H1 (cell line): Measurements from ENCODE around the gene GALNT6. TPM values are rescaled to one million over a fixed set of nuclear protein-coding genes. Genes with fewer than 3 reads are reported as not detected.
A peak's percentile ranks its signal among the peaks of the same experiment; 100 is the strongest.

ENCODE experiments used
- CTCF ChIA-PET: fragments of 300-600 bp; sonication (Branson Sonifier 250); formaldehyde crosslinking; loops from one replicate; lab custom pipeline; 2021; ENCODE audit not compliant: partially characterized antibody; lab: Charles Lee
- POLR2A ChIA-PET: fragments of 300-600 bp; sonication (Branson Sonifier 250); formaldehyde crosslinking; loops from one replicate; lab custom pipeline; 2021; ENCODE audit warnings: inconsistent platforms; ENCODE audit not compliant: partially characterized antibody; lab: Charles Lee
- DNase-seq, 2 experiments: peaks; one replicate each; pipeline versions ENCODE4 v3.0.0 to v3.0.0-alpha.2; 2010 to 2022; ENCODE audit warnings: low spot score in 2 of 2, low read depth in 1 of 2, mixed read lengths in 1 of 2
- FAIRE-seq: peaks from 2 replicates; lab custom pipeline; 2011; peaks lifted over from hg19 to GRCh38; lab: Jason Lieb, UNC
- H2AFZ ChIP-seq: 2 replicates; pipeline ENCODE4 v1.8.1; 2012; ENCODE audit warnings: low read length, inconsistent platforms
- H2AK5ac ChIP-seq: 2 replicates; pipeline ENCODE4 v1.6.1; 2013; ENCODE audit warnings: low read depth, low read length
- H2BK120ac ChIP-seq: replicated peaks from 2 replicates; pipeline ENCODE3; 2013; ENCODE audit warnings: low read depth, low read length, inconsistent platforms
- H2BK12ac ChIP-seq: 2 replicates; pipeline ENCODE4 v1.6.1; 2013; ENCODE audit warnings: low read depth, low read length
- H2BK15ac ChIP-seq: 2 replicates; pipeline ENCODE4 v1.6.1; 2013; ENCODE audit warnings: low read length
- H2BK20ac ChIP-seq: 2 replicates; pipeline ENCODE4 v1.6.1; 2013; ENCODE audit warnings: low read length
- H2BK5ac ChIP-seq: 2 replicates; pipeline ENCODE4 v1.6.1; 2013; ENCODE audit warnings: low read depth, low read length
- H3K14ac ChIP-seq: 2 replicates; pipeline ENCODE4 v1.6.1; 2013; ENCODE audit warnings: inconsistent platforms; ENCODE audit not compliant: insufficient read length
- H3K18ac ChIP-seq: 2 replicates; pipeline ENCODE4 v1.6.1; 2013; ENCODE audit warnings: low read length; ENCODE audit errors: extremely low read depth
- H3K23ac ChIP-seq: 2 replicates; pipeline ENCODE4 v1.6.1; 2013; ENCODE audit warnings: inconsistent platforms; ENCODE audit not compliant: insufficient read length
- H3K23me2 ChIP-seq: 2 replicates; pipeline ENCODE4 v1.6.1; 2013; ENCODE audit warnings: low read depth, low read length
- H3K27ac ChIP-seq: 2 replicates; pipeline ENCODE4 v1.6.1; 2011; ENCODE audit warnings: low read depth, low read length, inconsistent platforms
- H3K27me3 ChIP-seq, 4 experiments: replicated peaks in 1 of 4; 1 replicate in 1 of 4; 2 replicates in 3 of 4; pipeline versions ENCODE4 v1.6.1 to v1.8.1; 2011 to 2013; ENCODE audit warnings: low read length in 3 of 4, mild to moderate bottlenecking in 3 of 4, inconsistent platforms in 2 of 4, mixed read lengths in 2 of 4, moderate library complexity in 1 of 4; ENCODE audit not compliant: control insufficient read depth in 3 of 4, insufficient read depth in 3 of 4; ENCODE audit errors: extremely low read depth in 1 of 4
- H3K36me3 ChIP-seq, 4 experiments: 2 replicates each; pipeline versions ENCODE4 v1.6.1 to v1.8.1; 2011 to 2013; ENCODE audit warnings: mild to moderate bottlenecking in 4 of 4, low read length in 3 of 4, moderate library complexity in 2 of 4, control low read depth in 1 of 4, inconsistent platforms in 1 of 4; ENCODE audit not compliant: insufficient read depth in 4 of 4, control insufficient read depth in 2 of 4
- H3K4ac ChIP-seq: replicated peaks from 2 replicates; pipeline ENCODE3; 2013; ENCODE audit warnings: low read length, low read depth, mixed read lengths, inconsistent platforms; ENCODE audit not compliant: insufficient read length
- H3K4me1 ChIP-seq, 4 experiments: replicated peaks in 1 of 4; 1 replicate in 1 of 4; 2 replicates in 3 of 4; pipeline versions ENCODE4 v1.6.1 to v1.8.1; 2011 to 2013; ENCODE audit warnings: low read length in 3 of 4, inconsistent platforms in 2 of 4, mixed read lengths in 1 of 4; ENCODE audit not compliant: insufficient read depth in 4 of 4, control insufficient read depth in 3 of 4
- H3K4me2 ChIP-seq, 2 experiments: 2 replicates each; pipeline versions ENCODE4 v1.6.1 to v1.8.1; 2011 to 2013; ENCODE audit warnings: low read depth in 2 of 2, low read length in 2 of 2, control low read depth in 1 of 2, inconsistent platforms in 1 of 2, mild to moderate bottlenecking in 1 of 2; ENCODE audit not compliant: insufficient read depth in 1 of 2
- H3K4me3 ChIP-seq, 4 experiments: fragments of 200-600, 300-600 bp in 1 of 4; sonication (generic), shearing (Covaris generic), sonication (Bioruptor Twin) in 1 of 4; 2 replicates each; pipeline versions ENCODE4 v1.5.1 to v1.8.1; 2011 to 2016; ENCODE audit warnings: low read length in 4 of 4, low read depth in 3 of 4, control low read depth in 2 of 4, inconsistent platforms in 2 of 4, mild to moderate bottlenecking in 2 of 4, mixed read lengths in 1 of 4, moderate library complexity in 1 of 4; ENCODE audit not compliant: insufficient read depth in 2 of 4; ENCODE audit errors: extremely low read depth in 1 of 4
- H3K56ac ChIP-seq: replicated peaks from 2 replicates; pipeline ENCODE3; 2013; ENCODE audit warnings: low read depth, mild to moderate bottlenecking, mixed read lengths, low read length, inconsistent platforms; ENCODE audit not compliant: insufficient read length
- H3K79me1 ChIP-seq: 2 replicates; pipeline ENCODE4 v1.6.1; 2013; ENCODE audit warnings: low read depth, low read length, control low read depth
- H3K79me2 ChIP-seq, 2 experiments: 2 replicates each; pipeline versions ENCODE4 v1.6.1 to v1.8.1; 2012 to 2013; ENCODE audit warnings: low read length in 2 of 2, mild to moderate bottlenecking in 2 of 2, inconsistent platforms in 1 of 2; ENCODE audit not compliant: insufficient read depth in 2 of 2, control insufficient read depth in 1 of 2
- H3K9ac ChIP-seq, 4 experiments: replicated peaks in 1 of 4; 1 replicate in 1 of 4; 2 replicates in 3 of 4; pipeline versions ENCODE4 v1.6.1 to v1.8.1; 2011 to 2013; ENCODE audit warnings: low read depth in 3 of 4, low read length in 3 of 4, control low read depth in 2 of 4, mild to moderate bottlenecking in 2 of 4, moderate library complexity in 2 of 4, inconsistent platforms in 1 of 4; ENCODE audit errors: extremely low read depth in 1 of 4
- H3K9me3 ChIP-seq, 2 experiments: 2 replicates each; pipeline versions ENCODE4 v1.6.1 to v1.8.1; 2012 to 2013; ENCODE audit warnings: mild to moderate bottlenecking in 2 of 2, moderate library complexity in 2 of 2, control low read depth in 1 of 2, inconsistent platforms in 1 of 2, low read depth in 1 of 2, low read length in 1 of 2, mixed read lengths in 1 of 2; ENCODE audit not compliant: insufficient read depth in 2 of 2
- H4K20me1 ChIP-seq, 2 experiments: replicated peaks in 1 of 2; 2 replicates each; pipeline versions ENCODE3 to v1.8.1; 2011 to 2013; ENCODE audit warnings: inconsistent platforms in 2 of 2, low read length in 2 of 2, mild to moderate bottlenecking in 1 of 2; ENCODE audit not compliant: insufficient read depth in 2 of 2, control insufficient read depth in 1 of 2
- H4K5ac ChIP-seq: 2 replicates; pipeline ENCODE4 v1.6.1; 2013; ENCODE audit warnings: low read length, low read depth, mixed read lengths, inconsistent platforms; ENCODE audit not compliant: insufficient read length
- H4K8ac ChIP-seq: 2 replicates; pipeline ENCODE4 v1.8.0; 2013; ENCODE audit warnings: mild to moderate bottlenecking, moderate library complexity, low read length, inconsistent platforms; ENCODE audit not compliant: insufficient read depth; ENCODE audit errors: extremely low read depth
- H4K91ac ChIP-seq: replicated peaks from 2 replicates; pipeline ENCODE3; 2013; ENCODE audit warnings: low read length, mixed read lengths, inconsistent platforms; ENCODE audit not compliant: insufficient read length
- HDAC2 ChIP-seq, 2 experiments: fragments of 300-600 bp in 1 of 2; sonication (generic) in 1 of 2; IDR thresholded peaks; 2 replicates each; pipeline ENCODE4 v1.6.1; 2011 to 2012; ENCODE audit warnings: low read depth in 2 of 2, low read length in 2 of 2, mild to moderate bottlenecking in 2 of 2, moderate library complexity in 2 of 2, borderline replicate concordance in 1 of 2, inconsistent platforms in 1 of 2
- JUND ChIP-seq: IDR thresholded peaks from 2 replicates; pipeline ENCODE4 v1.6.1; 2011; ENCODE audit warnings: mild to moderate bottlenecking, improper control_type of control experiment, low read length
- SP2 ChIP-seq: IDR thresholded peaks from 2 replicates; pipeline ENCODE4 v1.6.1; 2012; ENCODE audit warnings: mild to moderate bottlenecking, low read length, inconsistent platforms
- WGBS, 2 experiments: shearing (Covaris generic) in 1 of 2; methylation state at CpG; one replicate each; pipeline versions ENCODE4 v1.1.6 to v1.1.7; 2013 to 2015; ENCODE audit warnings: low lambda C conversion rate in 2 of 2, mixed read lengths in 2 of 2, inconsistent platforms in 1 of 2, low coverage in 1 of 2, missing lambda C conversion rate in 1 of 2; ENCODE audit not compliant: insufficient replicate concordance in 2 of 2, insufficient coverage in 1 of 2, insufficient read length in 1 of 2; ENCODE audit errors: extremely low coverage in 1 of 2, missing lambda C conversion rate in 1 of 2; 5-methylcytosine and 5-hydroxymethylcytosine counted together
- polyA plus RNA-seq, 7 experiments: library from polyadenylated mRNA; depleted of rRNA in 3 of 7; stranded (reverse) in 5 of 7; unstranded in 2 of 7; fragments of >200 nt in 5 of 7; fragments of 200-250 nt in 2 of 7; gene quantifications; 1 replicate in 5 of 7; 2 replicates in 1 of 7; 4 replicates in 1 of 7; pipeline versions ENCODE4 v1.2.1 to v1.2.3, GENCODE V29; 2011 to 2013; ENCODE audit warnings: missing spikeins in 2 of 7, mixed read lengths in 2 of 7
- total RNA-seq: library from RNA; stranded (reverse); fragmentation: NEBNext Ultra II Directional; extraction: Animal tissue kit (Norgen Biotek cat#: 25700); gene quantifications from 2 replicates; pipeline ENCODE4 v1.2.1, GENCODE V29; 2021
- TF ChIP-seq, protein P1 (sequence below): IDR thresholded peaks from 2 replicates; pipeline ENCODE4 v1.6.1; 2012; ENCODE audit warnings: low read length, inconsistent platforms
- TF ChIP-seq, protein P2 (sequence below): IDR thresholded peaks from 2 replicates; pipeline ENCODE4 v1.6.1; 2012; ENCODE audit warnings: inconsistent platforms
- TF ChIP-seq, protein P3 (sequence below): IDR thresholded peaks from 2 replicates; pipeline ENCODE4 v1.6.1; 2011; ENCODE audit warnings: low read depth, mild to moderate bottlenecking, low read length; ENCODE audit not compliant: insufficient read depth

Gene GALNT6
- total and polyA plus RNA-seq, 2 of the 8 experiments (the other 6 are each of a cell fraction or from before 2014, with no cell fraction given), result 5.8 to 10.7 TPM

DNA sequence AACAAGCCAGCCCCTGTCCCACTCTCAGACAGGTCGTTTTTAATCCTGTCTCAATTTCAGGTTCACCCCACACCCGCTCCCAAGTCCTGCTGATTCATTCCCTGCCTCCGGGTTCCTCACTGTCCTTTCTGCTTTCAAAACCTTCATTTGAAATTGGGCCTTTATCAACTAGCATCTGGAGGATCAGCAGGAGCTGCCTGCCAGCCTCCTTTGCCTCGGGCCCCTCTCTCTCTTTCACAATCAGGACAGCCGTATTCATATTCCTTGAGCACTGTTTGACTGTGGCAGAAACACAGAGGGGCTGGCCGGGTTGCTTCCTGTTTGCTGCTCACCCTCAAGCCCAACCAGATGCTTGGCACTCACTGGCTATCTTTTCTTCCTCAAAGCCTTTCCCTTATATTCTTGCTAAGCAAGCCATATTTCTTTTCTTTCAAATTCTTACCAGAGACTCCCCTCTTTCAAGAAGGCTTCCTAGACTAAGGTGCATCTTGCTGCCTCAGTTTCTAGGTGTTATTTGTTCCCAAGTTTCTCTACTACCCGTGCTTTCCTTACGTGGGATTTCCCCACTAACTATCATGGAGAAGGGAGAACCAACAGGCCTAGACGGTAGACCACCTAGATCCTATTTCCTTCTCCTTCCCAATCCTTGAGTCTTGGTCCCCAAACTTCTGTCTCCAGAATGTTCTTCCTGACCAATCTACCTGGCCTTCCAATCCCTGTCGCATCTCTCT, 3.0 kb downstream of the GALNT6 start:
- DNase-seq, result no peak
- peaks cover 5% of the 10 kb centered on the region; the same call in 1 of the 2 replicates for H3K23me2 ChIP-seq
- peak overlapping the region; percentile 36; the same call in 1 of the 2 replicates for H2BK15ac ChIP-seq
- no peak overlapping the region for H3K4me2 ChIP-seq
- ChIA-PET CTCF (no interaction called here), POLR2A (interaction anchor here (1.2 kb wide), 1 partner anchor 10 kb away, joined by 6 read pairs; no protein-coding TSS in a partner anchor)
- no peak overlapping the region for H3K56ac ChIP-seq
- H3K27ac ChIP-seq, result no peak overlapping the region
- H4K91ac ChIP-seq, result no peak overlapping the region
- no peak overlapping the region; a peak in 1 of 7 replicates for H3K9ac ChIP-seq
- H3K4me3 ChIP-seq, result no peak overlapping the region
- WGBS, 2 experiments, result 71% methylated on average over 9 of the region's 10 CpGs; no CpG with 5 or more reads in 1 of the 2 experiments
- peaks cover 8 to 22% (median 11%) of the 10 kb centered on the region in 4 experiments for H3K4me1 ChIP-seq
- H3K18ac ChIP-seq, result no peak overlapping the region; the same call in 1 of the 2 replicates
- no peak overlapping the region for H2AFZ ChIP-seq
- H4K20me1 ChIP-seq, result no peaks in the 10 kb centered on the region
- no peak overlapping the region for H4K8ac ChIP-seq
- peak overlapping the region; percentile 44; the same call in 1 of the 2 replicates for H2BK12ac ChIP-seq
- no peak overlapping the region for H3K23ac ChIP-seq
- no peak overlapping the region for H4K5ac ChIP-seq
- H3K14ac ChIP-seq, result no peak overlapping the region
- no peaks in the 10 kb centered on the region for H3K9me3 ChIP-seq
- no peaks in the 10 kb centered on the region for H3K27me3 ChIP-seq
- no peaks in the 10 kb centered on the region for H3K79me1 ChIP-seq
- no peaks in the 10 kb centered on the region for H3K79me2 ChIP-seq
- no peak overlapping the region for H2BK120ac ChIP-seq
- no peak overlapping the region for H2AK5ac ChIP-seq
- FAIRE-seq, result no peak
- H3K36me3 ChIP-seq, result 0 out of 8 replicates have a peak, but pooled peaks cover 0 to under 1% (median 0%) of the 10 kb centered on the region in 4 experiments
- H3K4ac ChIP-seq, result no peak overlapping the region
- 0 out of 2 replicates have a peak overlapping the region, but pooled peaks have one; percentile 53 for H2BK20ac ChIP-seq
- 0 out of 2 replicates have a peak overlapping the region, but pooled peaks have one; percentile 15 for H2BK5ac ChIP-seq
- TF ChIP-seq, protein P1, sequence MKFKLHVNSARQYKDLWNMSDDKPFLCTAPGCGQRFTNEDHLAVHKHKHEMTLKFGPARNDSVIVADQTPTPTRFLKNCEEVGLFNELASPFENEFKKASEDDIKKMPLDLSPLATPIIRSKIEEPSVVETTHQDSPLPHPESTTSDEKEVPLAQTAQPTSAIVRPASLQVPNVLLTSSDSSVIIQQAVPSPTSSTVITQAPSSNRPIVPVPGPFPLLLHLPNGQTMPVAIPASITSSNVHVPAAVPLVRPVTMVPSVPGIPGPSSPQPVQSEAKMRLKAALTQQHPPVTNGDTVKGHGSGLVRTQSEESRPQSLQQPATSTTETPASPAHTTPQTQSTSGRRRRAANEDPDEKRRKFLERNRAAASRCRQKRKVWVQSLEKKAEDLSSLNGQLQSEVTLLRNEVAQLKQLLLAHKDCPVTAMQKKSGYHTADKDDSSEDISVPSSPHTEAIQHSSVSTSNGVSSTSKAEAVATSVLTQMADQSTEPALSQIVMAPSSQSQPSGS, result no peak
- TF ChIP-seq, protein P2, sequence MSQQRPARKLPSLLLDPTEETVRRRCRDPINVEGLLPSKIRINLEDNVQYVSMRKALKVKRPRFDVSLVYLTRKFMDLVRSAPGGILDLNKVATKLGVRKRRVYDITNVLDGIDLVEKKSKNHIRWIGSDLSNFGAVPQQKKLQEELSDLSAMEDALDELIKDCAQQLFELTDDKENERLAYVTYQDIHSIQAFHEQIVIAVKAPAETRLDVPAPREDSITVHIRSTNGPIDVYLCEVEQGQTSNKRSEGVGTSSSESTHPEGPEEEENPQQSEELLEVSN, result no peak
- TF ChIP-seq JUND, result no peak
- TF ChIP-seq, protein P3, sequence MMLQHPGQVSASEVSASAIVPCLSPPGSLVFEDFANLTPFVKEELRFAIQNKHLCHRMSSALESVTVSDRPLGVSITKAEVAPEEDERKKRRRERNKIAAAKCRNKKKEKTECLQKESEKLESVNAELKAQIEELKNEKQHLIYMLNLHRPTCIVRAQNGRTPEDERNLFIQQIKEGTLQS, result no peak
- no peak for TF ChIP-seq SP2
- TF ChIP-seq HDAC2 (IDR thresholded peaks at IDR 0.05; ENCODE audit: borderline replicate concordance in 1 of 2, low read depth in 2 of 2, low read length in 2 of 2), result no peak
